ENCODE measurements around the gene SPINK9.
A peak's percentile ranks its signal among the peaks of the same experiment; 100 is the strongest.

- TF ChIP-seq OVOL3 (tag by site-specific recombination; IDR thresholded peaks at IDR 0.05) (no peak), REST (tag by site-specific recombination; IDR thresholded peaks at IDR 0.05) (no peak), SP3 (tag by site-specific recombination; IDR thresholded peaks at IDR 0.05) (peak; percentile 87), CTCF (tag by site-specific recombination; IDR thresholded peaks at IDR 0.05) (peak; percentile 80), ZFP69B (tag by site-specific recombination; IDR thresholded peaks at IDR 0.05) (no peak), ZNF274 (IDR thresholded peaks at IDR 0.05; ENCODE audit: low read length) (no peak), ZNF274 (tag by site-specific recombination; IDR thresholded peaks at IDR 0.05; ENCODE audit: borderline replicate concordance) (no peak), ZBTB1 (tag by site-specific recombination; IDR thresholded peaks at IDR 0.05) (no peak), ZNF561 (tag by site-specific recombination; IDR thresholded peaks at IDR 0.05; ENCODE audit: borderline replicate concordance) (0 out of 2 replicates have a peak, but pooled peaks have one; percentile 51), ZNF701 (tag by site-specific recombination; IDR thresholded peaks at IDR 0.05) (no peak), TRIM28 (IDR thresholded peaks at IDR 0.05; ENCODE audit: borderline replicate concordance, low read length) (no peak)
Observed at GRCh38 chr5:148383564-148384379, 48.4 kb downstream of the SPINK9 start, which contains the start of gene FBXO38.
